GM12878 (cell line): ENCODE data around the gene KCND2. TPM values are rescaled to one million over a fixed set of nuclear protein-coding genes. Genes with fewer than 3 reads are reported as not detected.

Source experiments
- ATAC-seq: fragments of 200-7000 bp; cut with Tn5 transposase; 3 replicates; pipeline ENCODE4 v1.9.1; 2020; ENCODE audit warnings: mild to moderate bottlenecking, moderate library complexity
- BruUV-seq: library from RNA; stranded (reverse); fragments of 400-500 nt; replicated peaks from 2 replicates; lab custom pipeline; 2021; lab: Mats Ljungman, UMichigan
- CTCF ChIA-PET: fragments of 300-600 bp; sonication (Branson Sonifier 250); formaldehyde crosslinking; extraction: SDS; loops from one replicate; lab custom pipeline; 2021; ENCODE audit warnings: inconsistent platforms; lab: Yijun Ruan, JAX
- POLR2A ChIA-PET: fragments of 350-600 bp; formaldehyde crosslinking; extraction: SDS; loops from one replicate; lab custom pipeline; 2021; ENCODE audit warnings: inconsistent platforms; lab: Charles Lee
- RAD21 ChIA-PET: fragments of 300-600 bp; sonication (Branson Sonifier 250); formaldehyde crosslinking; loops from one replicate; lab custom pipeline; 2023; ENCODE audit warnings: antibody characterized with exemption; ENCODE audit not compliant: unreplicated experiment; lab: Charles Lee
- SMC1A ChIA-PET: fragments of 300-600 bp; sonication (Branson Sonifier 250); formaldehyde crosslinking; loops from one replicate; lab custom pipeline; 2023; ENCODE audit not compliant: unreplicated experiment, uncharacterized antibody; lab: Charles Lee
- DNase-seq: peaks from one replicate; pipeline ENCODE4 v3.0.0-alpha.2; 2011; ENCODE audit warnings: low read depth, low spot score
- FAIRE-seq: peaks from 3 replicates; lab custom pipeline; 2011; peaks lifted over from hg19 to GRCh38; lab: Jason Lieb, UNC
- H2AFZ ChIP-seq: 2 replicates; pipeline ENCODE4 v1.6.0; 2011; ENCODE audit warnings: low read depth, low read length, control low read depth; ENCODE audit not compliant: control insufficient read depth
- H3K27ac ChIP-seq: 2 replicates; pipeline ENCODE4 v1.5.1; 2011; ENCODE audit warnings: control low read depth; ENCODE audit not compliant: control insufficient read depth, insufficient read depth
- H3K27me3 ChIP-seq, 2 experiments: replicated peaks in 1 of 2; 2 replicates each; pipeline versions ENCODE4 v1.6.0 to v1.6.1; 2011; ENCODE audit warnings: low read length in 1 of 2; ENCODE audit not compliant: control insufficient read depth in 2 of 2, insufficient read depth in 2 of 2
- H3K36me3 ChIP-seq, 2 experiments: 2 replicates each; pipeline ENCODE4 v1.5.1; 2011; ENCODE audit warnings: low read length in 1 of 2; ENCODE audit not compliant: control insufficient read depth in 2 of 2, insufficient read depth in 2 of 2
- H3K4me1 ChIP-seq: 2 replicates; pipeline ENCODE4 v1.6.1; 2011; ENCODE audit warnings: mild to moderate bottlenecking, low read length, moderate library complexity, mixed read lengths; ENCODE audit not compliant: control insufficient read depth, insufficient read depth
- H3K4me2 ChIP-seq: 2 replicates; pipeline ENCODE4 v1.6.0; 2011; ENCODE audit warnings: control low read depth; ENCODE audit not compliant: control insufficient read depth, insufficient read depth
- H3K4me3 ChIP-seq: fragments of 200-600 bp; sonication (generic); 2 replicates; pipeline ENCODE4 v1.5.1; 2016
- H3K79me2 ChIP-seq: 2 replicates; pipeline ENCODE4 v1.6.0; 2011; ENCODE audit warnings: low read length; ENCODE audit not compliant: control insufficient read depth, insufficient read depth
- H3K9ac ChIP-seq: 2 replicates; pipeline ENCODE4 v1.8.0; 2011; ENCODE audit warnings: low read length, control low read depth, mixed read lengths; ENCODE audit not compliant: control insufficient read depth, insufficient read depth
- H3K9me3 ChIP-seq: replicated peaks from 3 replicates; pipeline ENCODE4 v1.5.1; 2011; ENCODE audit warnings: mild to moderate bottlenecking, low read length; ENCODE audit not compliant: control insufficient read depth, insufficient read depth
- H4K20me1 ChIP-seq: 2 replicates; pipeline ENCODE4 v1.6.0; 2011; ENCODE audit not compliant: control insufficient read depth, insufficient read depth
- ASH2L ChIP-seq: fragments of 300-600, 200-600 bp; sonication (generic); IDR thresholded peaks from 2 replicates; pipeline ENCODE4 v1.6.1; 2017; ENCODE audit warnings: low read depth, mild to moderate bottlenecking, borderline replicate concordance
- ATF7 ChIP-seq: fragments of 450-650 bp; IDR thresholded peaks from 2 replicates; pipeline ENCODE4 v1.6.1; 2016; ENCODE audit warnings: low read depth, mild to moderate bottlenecking
- BMI1 ChIP-seq: fragments of 450-650 bp; IDR thresholded peaks from 2 replicates; pipeline ENCODE4 v1.6.1; 2016; ENCODE audit warnings: mild to moderate bottlenecking, moderate library complexity, borderline replicate concordance
- CHD1 ChIP-seq: IDR thresholded peaks from 2 replicates; pipeline ENCODE4 v1.6.1; 2012; ENCODE audit warnings: low read depth, low read length, improper control_type of control experiment
- EP300 ChIP-seq, 2 experiments: fragments of 150-350 bp in 1 of 2; IDR thresholded peaks; 2 replicates each; pipeline ENCODE4 v1.6.1; 2011 to 2012; ENCODE audit warnings: low read depth in 2 of 2, low read length in 2 of 2, borderline replicate concordance in 1 of 2, improper control_type of control experiment in 1 of 2, inconsistent platforms in 1 of 2; ENCODE audit not compliant: control insufficient read depth in 1 of 2
- IRF5 ChIP-seq: fragments of 450-650 bp; IDR thresholded peaks from 2 replicates; pipeline ENCODE4 v1.6.1; 2017; ENCODE audit warnings: borderline replicate concordance
- JUND ChIP-seq: IDR thresholded peaks from 2 replicates; pipeline ENCODE4 v1.6.1; 2012; ENCODE audit warnings: low read depth, mild to moderate bottlenecking, low read length, improper control_type of control experiment, moderate library complexity
- PBX3 ChIP-seq: IDR thresholded peaks from 2 replicates; pipeline ENCODE4 v1.6.1; 2011; ENCODE audit warnings: mild to moderate bottlenecking, low read depth, low read length, moderate library complexity; ENCODE audit not compliant: insufficient replicate concordance
- POU2F2 ChIP-seq: IDR thresholded peaks from 3 replicates; pipeline ENCODE4 v1.6.1; 2011; ENCODE audit warnings: low read depth, mild to moderate bottlenecking, low read length, borderline replicate concordance
- RCOR1 ChIP-seq: conservative IDR thresholded peaks from 2 replicates; pipeline ENCODE4 v1.6.1; 2012; ENCODE audit warnings: low read depth, low read length, improper control_type of control experiment
- RELA ChIP-seq: fragments of 450-650 bp; IDR thresholded peaks from 2 replicates; pipeline ENCODE4 v1.8.0; 2014; ENCODE audit warnings: borderline replicate concordance; ENCODE audit not compliant: partially characterized antibody
- SMARCA5 ChIP-seq: fragments of 450-650 bp; IDR thresholded peaks from 2 replicates; pipeline ENCODE4 v1.6.1; 2017; ENCODE audit warnings: mild to moderate bottlenecking
- SREBF1 ChIP-seq: IDR thresholded peaks from 2 replicates; pipeline ENCODE4 v1.6.1; 2012; ENCODE audit warnings: mild to moderate bottlenecking, low read length
- SRF ChIP-seq, 2 experiments: IDR thresholded peaks; 2 replicates each; pipeline ENCODE4 v1.6.1; 2011; ENCODE audit warnings: low read depth in 2 of 2, low read length in 2 of 2, mild to moderate bottlenecking in 1 of 2, moderate library complexity in 1 of 2
- STAT3 ChIP-seq: IDR thresholded peaks from 2 replicates; pipeline ENCODE4 v1.6.1; 2011; ENCODE audit warnings: low read depth, low read length, improper control_type of control experiment
- TCF3 ChIP-seq: IDR thresholded peaks from 2 replicates; pipeline ENCODE4 v1.6.1; 2012; ENCODE audit warnings: low read depth, mild to moderate bottlenecking, low read length, borderline replicate concordance; ENCODE audit not compliant: insufficient read depth
- WRNIP1 ChIP-seq: IDR thresholded peaks from 2 replicates; pipeline ENCODE4 v1.6.1; 2011; ENCODE audit warnings: low read depth, low read length, improper control_type of control experiment, borderline replicate concordance
- ZNF274 ChIP-seq: IDR thresholded peaks from one replicate; pipeline ENCODE4 v1.8.0; 2011; ENCODE audit not compliant: insufficient read length, insufficient read depth
- in situ Hi-C: fragments of 300-500 bp; cut with MboI; formaldehyde crosslinking; loops from 9 replicates; pipeline ENCODE4 v1.14.3; 2018; ENCODE audit warnings: mixed read lengths
- intact Hi-C: fragments of 100-400 bp; cut with micrococcal nuclease; formaldehyde crosslinking; loops from one replicate; pipeline ENCODE4 v1.14.2; 2022; ENCODE audit not compliant: unreplicated experiment
- polyA plus RNA-seq, 11 experiments: library from polyadenylated mRNA; depleted of rRNA in 4 of 11; unstranded in 6 of 11; stranded (reverse) in 5 of 11; fragments of >200 nt; fragmentation: Nextera tagmentation in 4 of 11; fragmentation: Illumina TruSeq in 1 of 11; extraction: Ambion mirVana in 4 of 11; extraction: Trizol in 1 of 11; gene quantifications; 1 replicate in 1 of 11; 2 replicates in 10 of 11; pipeline versions ENCODE4 v1.2.1 to v1.2.3, GENCODE V29; 2011 to 2016; ENCODE audit warnings: inconsistent platforms in 2 of 11, missing spikeins in 2 of 11, low read depth in 1 of 11
- total RNA-seq, 4 experiments: library from RNA; depleted of rRNA in 3 of 4; stranded (reverse); fragments of >200 nt in 3 of 4; fragmentation: Illumina TruSeq in 1 of 4; extraction: Trizol in 1 of 4; gene quantifications; 2 replicates each; pipeline versions ENCODE4 v1.2.1 to v1.2.3, GENCODE V29; 2013 to 2021

Gene KCND2
- total and polyA plus RNA-seq, 10 of the 15 experiments (the other 5 are each of a cell fraction or from before 2014, with no cell fraction given), result 3.6 to 22.3 (median 6.3) TPM

- ATAC-seq (no peak), DNase-seq (no peak), FAIRE-seq (no peak)
- no TSS peak for BruUV-seq
- Histone ChIP-seq H3K27me3 (no peaks in the 10 kb centered on the region), H4K20me1 (no peaks in the 10 kb centered on the region), H3K4me3 (no peak overlapping the region), H3K4me1 (no peaks in the 10 kb centered on the region), H3K36me3 (no peaks in the 10 kb centered on the region), H3K9ac (no peak overlapping the region), H3K27ac (no peak overlapping the region), H2AFZ (no peak overlapping the region), H3K9me3 (no peaks in the 10 kb centered on the region), H3K79me2 (no peaks in the 10 kb centered on the region), H3K4me2 (no peak overlapping the region)
- intact Hi-C loops (no loop called here), in situ Hi-C loops (no loop called here)
- RAD21 ChIA-PET, result no interaction called here
- POLR2A ChIA-PET, result no interaction called here
- CTCF ChIA-PET, result no interaction called here
- SMC1A ChIA-PET, result no interaction called here
- TF ChIP-seq POU2F2, result no peak
- TF ChIP-seq ZNF274, result no peak
- TF ChIP-seq SREBF1, result no peak
- no peak for TF ChIP-seq IRF5
- TF ChIP-seq PBX3, result no peak
- TF ChIP-seq ASH2L, result no peak
- TF ChIP-seq SMARCA5, result no peak
- no peak for TF ChIP-seq STAT3
- no peak for TF ChIP-seq RCOR1
- no peak for TF ChIP-seq WRNIP1
- TF ChIP-seq TCF3, result no peak
- TF ChIP-seq RELA, result no peak
- no peak for TF ChIP-seq SRF (IDR thresholded peaks at IDR 0.05; ENCODE audit: low read depth in 2 of 2, low read length in 2 of 2)
- no peak for TF ChIP-seq BMI1
- no peak for TF ChIP-seq ATF7
- no peak for TF ChIP-seq EP300 (IDR thresholded peaks at IDR 0.05; ENCODE audit: borderline replicate concordance in 1 of 2, control insufficient read depth in 1 of 2, low read depth in 2 of 2, low read length in 2 of 2)
- TF ChIP-seq JUND, result no peak
- no peak for TF ChIP-seq CHD1
Observed at GRCh38 chr7:120662291-120662690, 389.3 kb downstream of the KCND2 start.
